Sigmoid colon (tissue), 4 donors: Measurements from ENCODE around the gene ASIC5.

ENCODE experiments used
- CTCF ChIP-seq, 4 experiments: fragments of 450-650 bp in 3 of 4; fragments of 200-600 bp in 1 of 4; IDR thresholded peaks; one replicate each; pipeline ENCODE4 v1.5.1; 2016 to 2019; ENCODE audit warnings: antibody characterized with exemption in 4 of 4, mild to moderate bottlenecking in 3 of 4, moderate library complexity in 2 of 4
- EP300 ChIP-seq, 4 donors: sonication (generic); formaldehyde crosslinking; IDR thresholded peaks; one replicate each; pipeline ENCODE4 v1.6.1; 2017; ENCODE audit warnings: antibody characterized with exemption in 4 of 4
- POLR2A ChIP-seq, 2 donors: fragments of 450-650 bp; IDR thresholded peaks; one replicate each; pipeline ENCODE4 v1.6.1; 2016; ENCODE audit warnings: antibody characterized with exemption in 2 of 2, mild to moderate bottlenecking in 2 of 2, moderate library complexity in 2 of 2

DNA sequence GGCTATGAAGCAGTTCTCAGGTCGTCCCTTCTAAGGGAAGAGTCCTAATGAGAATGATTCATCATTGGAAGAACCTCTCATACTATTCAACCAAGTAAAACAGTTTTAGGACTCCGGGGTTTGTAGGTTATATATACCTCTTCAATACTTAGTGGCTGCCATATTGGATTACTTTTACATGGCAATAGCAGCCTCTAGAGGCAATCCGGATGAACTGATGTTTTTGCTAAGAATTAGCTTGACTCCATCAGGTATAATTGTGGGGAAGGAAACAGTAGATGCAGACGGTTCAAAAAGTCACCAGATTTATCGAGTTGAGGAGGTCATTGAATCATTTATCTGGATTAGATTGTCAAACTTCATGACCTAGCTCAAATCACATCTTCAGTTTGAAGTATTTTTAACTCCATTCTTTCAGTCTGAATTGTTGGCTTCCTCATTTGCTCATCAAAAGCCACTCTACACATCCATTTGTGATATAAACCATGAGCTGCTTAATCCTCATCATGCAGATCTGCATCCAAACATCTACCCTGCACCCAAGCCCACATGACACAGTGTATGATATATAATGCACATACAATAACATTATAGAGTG, 78.9 kb downstream of the ASIC5 start:
- TF ChIP-seq POLR2A (IDR thresholded peaks at IDR 0.05), result no peak
- peak in 3 of 4 experiments; percentile 41 to 66 (median 50) for TF ChIP-seq CTCF (IDR thresholded peaks at IDR 0.05)
- no peak for TF ChIP-seq EP300 (IDR thresholded peaks at IDR 0.05)
